ENCODE data around the gene TMEM233. TPM values are rescaled to one million over a fixed set of nuclear protein-coding genes. Genes with fewer than 3 reads are reported as not detected.

The TMEM233 gene
- total RNA-seq, 1 donor from 2014 or later = 0.96 TPM

GRCh38 chr12:119666900-119667576 is 73.5 kb downstream of the TMEM233 start:
- DNase-seq (no peak), ATAC-seq (no peak)
- no peak for TF ChIP-seq CTCF (IDR thresholded peaks at IDR 0.05)
- Histone ChIP-seq H3K27me3 (no peaks in the 10 kb centered on the region), H3K36me3 (peaks cover 22% of the 10 kb centered on the region), H3K9me3 (no peaks in the 10 kb centered on the region), H3K4me3 (peak overlapping the region; percentile 88), H3K4me1 (peaks cover 37% of the 10 kb centered on the region), H3K27ac (peak overlapping the region; percentile 96)
- intact Hi-C loops (cut with DNase I) = no loop called here

- H3K9me3 ChIP-seq = no peaks in the 10 kb centered on the region
- H3K27ac ChIP-seq = peak within 1 kb of the TSS; percentile 96
- H3K4me3 ChIP-seq = peak within 1 kb of the TSS; percentile 88
- peaks cover 29% of the 10 kb centered on the region for H3K36me3 ChIP-seq
- H3K4me1 ChIP-seq = peaks cover 43% of the 10 kb centered on the region
- peak; percentile 95 for ATAC-seq
- intact Hi-C loops (cut with DNase I) = no loop called here
- DNase-seq = peak; percentile 99
- TF ChIP-seq CTCF (IDR thresholded peaks at IDR 0.05) = peak; percentile 98
- H3K27me3 ChIP-seq = no peaks in the 10 kb centered on the region
Measured at GRCh38 chr12:119667577-119668323, 74.2 kb downstream of the TMEM233 start, which contains the start of gene PRKAB1. PRKAB1 (plus strand) TSS chr12:119668133; CDS start chr12:119668245, 112 bp downstream.

GRCh38 chr12:119668324-119668841 is 74.8 kb downstream of the TMEM233 start:
- ATAC-seq = no peak
- Histone ChIP-seq H3K9me3 (no peaks in the 10 kb centered on the region), H3K27ac (peak overlapping the region; percentile 96), H3K36me3 (peaks cover 36% of the 10 kb centered on the region), H3K27me3 (no peaks in the 10 kb centered on the region), H3K4me3 (peak overlapping the region; percentile 88), H3K4me1 (peaks cover 50% of the 10 kb centered on the region)
- no peak for DNase-seq
- TF ChIP-seq CTCF (IDR thresholded peaks at IDR 0.05) = no peak
- intact Hi-C loops (cut with DNase I) = no loop called here

- peaks cover 51% of the 10 kb centered on the region for H3K36me3 ChIP-seq
- H3K4me1 ChIP-seq = peaks cover 65% of the 10 kb centered on the region
- no peaks in the 10 kb centered on the region for H3K9me3 ChIP-seq
- no peaks in the 10 kb centered on the region for H3K27me3 ChIP-seq
- H3K27ac ChIP-seq = peak overlapping the region; percentile 76
- peak overlapping the region; percentile 88 for H3K4me3 ChIP-seq
- intact Hi-C loops (cut with DNase I) = no loop called here
- no peak for TF ChIP-seq CTCF (IDR thresholded peaks at IDR 0.05)
- DNase-seq = peak; percentile 86
- ATAC-seq = peak; percentile 58
Measured at GRCh38 chr12:119669744-119670472, 76.3 kb downstream of the TMEM233 start.

- Histone ChIP-seq H3K9me3 (no peaks in the 10 kb centered on the region), H3K27me3 (no peaks in the 10 kb centered on the region), H3K4me3 (peak overlapping the region; percentile 17), H3K27ac (peak overlapping the region; percentile 76), H3K36me3 (peaks cover 62% of the 10 kb centered on the region), H3K4me1 (peaks cover 65% of the 10 kb centered on the region)
- ATAC-seq (no peak), DNase-seq (no peak)
- intact Hi-C loops (cut with DNase I) = no loop called here
- TF ChIP-seq CTCF (IDR thresholded peaks at IDR 0.05) = no peak
Measured at GRCh38 chr12:119671070-119671469, 77.5 kb downstream of the TMEM233 start.

All from upper lobe of right lung (tissue), 1 donor.